HepG2 (cell line): ENCODE measurements around the gene NHSL1. TPM values are rescaled to one million over a fixed set of nuclear protein-coding genes. Genes with fewer than 3 reads are reported as not detected.

Source experiments
- MTA1 ChIP-seq: sonication (generic); formaldehyde crosslinking; IDR thresholded peaks from 2 replicates; pipeline ENCODE4 v1.4.0; 2020; ENCODE audit warnings: missing genetic modification reagents, mild to moderate bottlenecking, borderline replicate concordance
- MYC ChIP-seq: sonication (generic); formaldehyde crosslinking; IDR thresholded peaks from 2 replicates; pipeline ENCODE4 v1.9.0; 2021; ENCODE audit warnings: missing genetic modification reagents, borderline replicate concordance
- NR2F1 ChIP-seq, 2 experiments: fragments of 450-650 bp in 1 of 2; formaldehyde crosslinking in 1 of 2; IDR thresholded peaks; 2 replicates each; pipeline versions ENCODE4 v1.5.0 to v1.6.1; 2016 to 2020; ENCODE audit warnings: mild to moderate bottlenecking in 1 of 2, missing compliant biosample characterization in 1 of 2, missing genetic modification reagents in 1 of 2, moderate library complexity in 1 of 2
- PAWR ChIP-seq: sonication (generic); formaldehyde crosslinking; IDR thresholded peaks from 2 replicates; pipeline ENCODE4 v1.4.0; 2020; ENCODE audit warnings: missing genetic modification reagents, mild to moderate bottlenecking, borderline replicate concordance
- ZBTB7A ChIP-seq: sonication (generic); formaldehyde crosslinking; IDR thresholded peaks from 2 replicates; pipeline ENCODE4 v1.8.0; 2022; ENCODE audit warnings: mild to moderate bottlenecking, missing genetic modification reagents
- ZNF10 ChIP-seq: sonication (generic); formaldehyde crosslinking; IDR thresholded peaks from 2 replicates; pipeline ENCODE4 v1.4.0; 2020; ENCODE audit warnings: mild to moderate bottlenecking, low read depth, missing genetic modification reagents, borderline replicate concordance
- ZNF101 ChIP-seq: sonication (generic); formaldehyde crosslinking; IDR thresholded peaks from 2 replicates; pipeline ENCODE4 v1.4.0; 2020; ENCODE audit warnings: mild to moderate bottlenecking, low read depth, missing genetic modification reagents, borderline replicate concordance
- ZNF251 ChIP-seq: sonication (generic); formaldehyde crosslinking; IDR thresholded peaks from 2 replicates; pipeline ENCODE4 v1.9.0; 2021; ENCODE audit warnings: mild to moderate bottlenecking, missing genetic modification reagents
- ZNF33A ChIP-seq: sonication (generic); formaldehyde crosslinking; IDR thresholded peaks from 2 replicates; pipeline ENCODE4 v1.5.1; 2020; ENCODE audit warnings: missing genetic modification reagents, mild to moderate bottlenecking, moderate library complexity, borderline replicate concordance
- ZNF44 ChIP-seq: sonication (generic); formaldehyde crosslinking; IDR thresholded peaks from 2 replicates; pipeline ENCODE4 v1.5.1; 2020; ENCODE audit warnings: mild to moderate bottlenecking, missing genetic modification reagents
- polyA plus RNA-seq, 8 experiments: library from polyadenylated mRNA; depleted of rRNA in 3 of 8; stranded (reverse) in 7 of 8; unstranded in 1 of 8; fragments of >200 nt; fragmentation: Illumina TruSeq in 4 of 8; extraction: Trizol in 4 of 8; gene quantifications; 2 replicates each; pipeline versions ENCODE4 v1.2.1 to v1.2.3, GENCODE V29; 2011 to 2016; ENCODE audit warnings: low read depth in 4 of 8, missing spikeins in 1 of 8, mixed read lengths in 1 of 8; ENCODE audit not compliant: insufficient read depth in 1 of 8
- total RNA-seq, 5 experiments: library from RNA; depleted of rRNA; stranded (reverse); fragments of >200 nt; fragmentation: Illumina TruSeq; extraction: Trizol; gene quantifications; 2 replicates each; pipeline ENCODE4 v1.2.3, GENCODE V29; 2016; ENCODE audit warnings: low read depth in 1 of 5
- TF ChIP-seq, protein P1 (sequence below): conservative IDR thresholded peaks from 2 replicates; pipeline ENCODE4 v1.6.1; 2018; ENCODE audit warnings: missing genetic modification reagents
- TF ChIP-seq, protein P2 (sequence below), 2 experiments: sonication (generic) in 1 of 2; formaldehyde crosslinking in 1 of 2; IDR thresholded peaks; 2 replicates each; pipeline versions ENCODE4 v1.5.1 to v1.6.1; 2011 to 2020; ENCODE audit warnings: borderline replicate concordance in 1 of 2, low read depth in 1 of 2, low read length in 1 of 2, mild to moderate bottlenecking in 1 of 2, missing genetic modification reagents in 1 of 2, moderate library complexity in 1 of 2
- TF ChIP-seq, protein P3 (sequence below): sonication (generic); formaldehyde crosslinking; IDR thresholded peaks from 2 replicates; pipeline ENCODE4; 2020; ENCODE audit warnings: missing genetic modification reagents, mild to moderate bottlenecking, borderline replicate concordance
- TF ChIP-seq, protein P4 (sequence below): IDR thresholded peaks from 2 replicates; pipeline ENCODE4 v1.6.1; 2016
- TF ChIP-seq, protein P5 (sequence below): sonication (generic); formaldehyde crosslinking; IDR thresholded peaks from 2 replicates; pipeline ENCODE4 v1.5.0; 2020; ENCODE audit warnings: mild to moderate bottlenecking, missing genetic modification reagents, borderline replicate concordance

Gene NHSL1
- total and polyA plus RNA-seq, 2 of the 13 experiments (the other 11 are each of a cell fraction or from before 2014, with no cell fraction given), result 24.9 to 53.6 TPM

DNA sequence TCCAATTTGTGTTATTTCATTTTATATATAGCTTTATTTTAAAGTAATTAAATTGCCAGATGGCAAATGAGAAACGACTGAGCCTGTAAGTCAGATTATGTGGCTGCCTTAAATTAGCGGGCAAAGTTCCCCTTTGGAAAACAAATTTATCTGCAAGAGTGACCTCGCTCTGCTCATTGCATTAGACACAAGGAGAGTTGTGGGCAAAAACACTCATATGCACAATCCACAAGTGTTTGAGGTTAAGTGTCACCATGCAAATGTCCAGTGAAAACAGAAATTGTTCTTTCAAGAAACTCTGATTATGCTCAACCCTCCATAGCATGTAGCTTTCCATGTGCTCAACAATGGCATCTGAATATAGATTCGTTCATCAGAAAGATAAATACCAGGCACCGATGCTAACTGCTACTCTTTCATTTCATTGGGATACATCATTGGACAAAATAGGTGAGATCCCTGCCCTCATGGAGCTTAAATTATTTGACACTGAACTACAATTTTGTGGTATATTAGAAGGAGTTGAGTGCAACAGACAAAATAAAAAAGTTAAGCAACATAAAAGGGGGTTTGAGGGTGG, 1.7 kb upstream of the NHSL1 start (continued):
- TF ChIP-seq ZNF10 (CRISPR knock-in tag), result no peak
- TF ChIP-seq NR2F1 (CRISPR knock-in tag; IDR thresholded peaks at IDR 0.05), result no peak
- no peak for TF ChIP-seq ZNF251 (CRISPR knock-in tag)
- TF ChIP-seq, protein P1, sequence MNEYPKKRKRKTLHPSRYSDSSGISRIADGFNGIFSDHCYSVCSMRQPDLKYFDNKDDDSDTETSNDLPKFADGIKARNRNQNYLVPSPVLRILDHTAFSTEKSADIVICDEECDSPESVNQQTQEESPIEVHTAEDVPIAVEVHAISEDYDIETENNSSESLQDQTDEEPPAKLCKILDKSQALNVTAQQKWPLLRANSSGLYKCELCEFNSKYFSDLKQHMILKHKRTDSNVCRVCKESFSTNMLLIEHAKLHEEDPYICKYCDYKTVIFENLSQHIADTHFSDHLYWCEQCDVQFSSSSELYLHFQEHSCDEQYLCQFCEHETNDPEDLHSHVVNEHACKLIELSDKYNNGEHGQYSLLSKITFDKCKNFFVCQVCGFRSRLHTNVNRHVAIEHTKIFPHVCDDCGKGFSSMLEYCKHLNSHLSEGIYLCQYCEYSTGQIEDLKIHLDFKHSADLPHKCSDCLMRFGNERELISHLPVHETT (CRISPR knock-in tag), result no peak
- TF ChIP-seq ZNF44 (CRISPR knock-in tag), result no peak
- TF ChIP-seq ZNF101 (CRISPR knock-in tag), result no peak
- TF ChIP-seq PAWR (CRISPR knock-in tag), result no peak
- TF ChIP-seq, protein P2, sequence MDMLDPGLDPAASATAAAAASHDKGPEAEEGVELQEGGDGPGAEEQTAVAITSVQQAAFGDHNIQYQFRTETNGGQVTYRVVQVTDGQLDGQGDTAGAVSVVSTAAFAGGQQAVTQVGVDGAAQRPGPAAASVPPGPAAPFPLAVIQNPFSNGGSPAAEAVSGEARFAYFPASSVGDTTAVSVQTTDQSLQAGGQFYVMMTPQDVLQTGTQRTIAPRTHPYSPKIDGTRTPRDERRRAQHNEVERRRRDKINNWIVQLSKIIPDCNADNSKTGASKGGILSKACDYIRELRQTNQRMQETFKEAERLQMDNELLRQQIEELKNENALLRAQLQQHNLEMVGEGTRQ (IDR thresholded peaks at IDR 0.05; ENCODE audit: low read depth, low read length), result no peak
- TF ChIP-seq, protein P2 (CRISPR knock-in tag; IDR thresholded peaks at IDR 0.05; ENCODE audit: borderline replicate concordance), result no peak
- no peak for TF ChIP-seq MTA1 (CRISPR knock-in tag)
- no peak for TF ChIP-seq MYC (CRISPR knock-in tag)
- TF ChIP-seq, protein P3, sequence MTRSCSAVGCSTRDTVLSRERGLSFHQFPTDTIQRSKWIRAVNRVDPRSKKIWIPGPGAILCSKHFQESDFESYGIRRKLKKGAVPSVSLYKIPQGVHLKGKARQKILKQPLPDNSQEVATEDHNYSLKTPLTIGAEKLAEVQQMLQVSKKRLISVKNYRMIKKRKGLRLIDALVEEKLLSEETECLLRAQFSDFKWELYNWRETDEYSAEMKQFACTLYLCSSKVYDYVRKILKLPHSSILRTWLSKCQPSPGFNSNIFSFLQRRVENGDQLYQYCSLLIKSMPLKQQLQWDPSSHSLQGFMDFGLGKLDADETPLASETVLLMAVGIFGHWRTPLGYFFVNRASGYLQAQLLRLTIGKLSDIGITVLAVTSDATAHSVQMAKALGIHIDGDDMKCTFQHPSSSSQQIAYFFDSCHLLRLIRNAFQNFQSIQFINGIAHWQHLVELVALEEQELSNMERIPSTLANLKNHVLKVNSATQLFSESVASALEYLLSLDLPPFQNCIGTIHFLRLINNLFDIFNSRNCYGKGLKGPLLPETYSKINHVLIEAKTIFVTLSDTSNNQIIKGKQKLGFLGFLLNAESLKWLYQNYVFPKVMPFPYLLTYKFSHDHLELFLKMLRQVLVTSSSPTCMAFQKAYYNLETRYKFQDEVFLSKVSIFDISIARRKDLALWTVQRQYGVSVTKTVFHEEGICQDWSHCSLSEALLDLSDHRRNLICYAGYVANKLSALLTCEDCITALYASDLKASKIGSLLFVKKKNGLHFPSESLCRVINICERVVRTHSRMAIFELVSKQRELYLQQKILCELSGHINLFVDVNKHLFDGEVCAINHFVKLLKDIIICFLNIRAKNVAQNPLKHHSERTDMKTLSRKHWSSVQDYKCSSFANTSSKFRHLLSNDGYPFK (CRISPR knock-in tag), result no peak
- TF ChIP-seq, protein P4, sequence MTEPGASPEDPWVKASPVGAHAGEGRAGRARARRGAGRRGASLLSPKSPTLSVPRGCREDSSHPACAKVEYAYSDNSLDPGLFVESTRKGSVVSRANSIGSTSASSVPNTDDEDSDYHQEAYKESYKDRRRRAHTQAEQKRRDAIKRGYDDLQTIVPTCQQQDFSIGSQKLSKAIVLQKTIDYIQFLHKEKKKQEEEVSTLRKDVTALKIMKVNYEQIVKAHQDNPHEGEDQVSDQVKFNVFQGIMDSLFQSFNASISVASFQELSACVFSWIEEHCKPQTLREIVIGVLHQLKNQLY (CRISPR knock-in tag), result no peak
- TF ChIP-seq, protein P5, sequence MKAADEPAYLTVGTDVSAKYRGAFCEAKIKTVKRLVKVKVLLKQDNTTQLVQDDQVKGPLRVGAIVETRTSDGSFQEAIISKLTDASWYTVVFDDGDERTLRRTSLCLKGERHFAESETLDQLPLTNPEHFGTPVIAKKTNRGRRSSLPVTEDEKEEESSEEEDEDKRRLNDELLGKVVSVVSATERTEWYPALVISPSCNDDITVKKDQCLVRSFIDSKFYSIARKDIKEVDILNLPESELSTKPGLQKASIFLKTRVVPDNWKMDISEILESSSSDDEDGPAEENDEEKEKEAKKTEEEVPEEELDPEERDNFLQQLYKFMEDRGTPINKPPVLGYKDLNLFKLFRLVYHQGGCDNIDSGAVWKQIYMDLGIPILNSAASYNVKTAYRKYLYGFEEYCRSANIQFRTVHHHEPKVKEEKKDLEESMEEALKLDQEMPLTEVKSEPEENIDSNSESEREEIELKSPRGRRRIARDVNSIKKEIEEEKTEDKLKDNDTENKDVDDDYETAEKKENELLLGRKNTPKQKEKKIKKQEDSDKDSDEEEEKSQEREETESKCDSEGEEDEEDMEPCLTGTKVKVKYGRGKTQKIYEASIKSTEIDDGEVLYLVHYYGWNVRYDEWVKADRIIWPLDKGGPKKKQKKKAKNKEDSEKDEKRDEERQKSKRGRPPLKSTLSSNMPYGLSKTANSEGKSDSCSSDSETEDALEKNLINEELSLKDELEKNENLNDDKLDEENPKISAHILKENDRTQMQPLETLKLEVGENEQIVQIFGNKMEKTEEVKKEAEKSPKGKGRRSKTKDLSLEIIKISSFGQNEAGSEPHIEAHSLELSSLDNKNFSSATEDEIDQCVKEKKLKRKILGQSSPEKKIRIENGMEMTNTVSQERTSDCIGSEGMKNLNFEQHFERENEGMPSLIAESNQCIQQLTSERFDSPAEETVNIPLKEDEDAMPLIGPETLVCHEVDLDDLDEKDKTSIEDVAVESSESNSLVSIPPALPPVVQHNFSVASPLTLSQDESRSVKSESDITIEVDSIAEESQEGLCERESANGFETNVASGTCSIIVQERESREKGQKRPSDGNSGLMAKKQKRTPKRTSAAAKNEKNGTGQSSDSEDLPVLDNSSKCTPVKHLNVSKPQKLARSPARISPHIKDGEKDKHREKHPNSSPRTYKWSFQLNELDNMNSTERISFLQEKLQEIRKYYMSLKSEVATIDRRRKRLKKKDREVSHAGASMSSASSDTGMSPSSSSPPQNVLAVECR (CRISPR knock-in tag), result no peak
- no peak for TF ChIP-seq ZBTB7A (CRISPR knock-in tag)
- TF ChIP-seq ZNF33A (CRISPR knock-in tag), result no peak
